Activated naive CD8-positive, alpha-beta T cell treated with anti-CD3 and anti-CD28 coated beads, Interleukin-2, amount 50 U/mL, for 24 hours (primary cell): ENCODE data around the gene EPHA6.

Experiments used
- ATAC-seq: fragments of 150-1000 bp; cut with Tn5 transposase; one replicate; pipeline ENCODE4 v1.10.0; 2021
- DNase-seq: peaks from one replicate; pipeline ENCODE4 v3.0.0; 2021
- H3K27ac Mint-ChIP-seq: one replicate; pipeline ENCODE4 v1.8.0; 2021; ENCODE audit warnings: mild to moderate bottlenecking, mixed read lengths
- H3K27me3 Mint-ChIP-seq: one replicate; pipeline ENCODE4 v1.8.0; 2021; ENCODE audit warnings: mixed read lengths
- H3K36me3 Mint-ChIP-seq: one replicate; pipeline ENCODE4 v1.8.0; 2021; ENCODE audit warnings: low read depth, mixed read lengths
- H3K4me1 Mint-ChIP-seq: one replicate; pipeline ENCODE4 v1.8.0; 2021; ENCODE audit warnings: mixed read lengths
- H3K4me3 Mint-ChIP-seq: one replicate; pipeline ENCODE4 v1.8.0; 2021; ENCODE audit warnings: mild to moderate bottlenecking, moderate library complexity, mixed read lengths
- H3K9me3 Mint-ChIP-seq: one replicate; pipeline ENCODE4 v1.8.0; 2021; ENCODE audit warnings: mixed read lengths

EPHA6 gene

GRCh38 chr3:97721446-97721845 is 907.1 kb downstream of the EPHA6 start:
- Mint-ChIP-seq H3K27me3 (no peaks in the 10 kb centered on the region), H3K4me1 (no peaks in the 10 kb centered on the region), H3K9me3 (no peaks in the 10 kb centered on the region), H3K36me3 (no peaks in the 10 kb centered on the region), H3K4me3 (no peak overlapping the region), H3K27ac (no peak overlapping the region)
- no peak for ATAC-seq
- DNase-seq, result no peak

GRCh38 chr3:97736928-97737327 is 922.5 kb downstream of the EPHA6 start:
- no peak for DNase-seq
- Mint-ChIP-seq H3K4me3 (no peak overlapping the region), H3K27me3 (peaks cover 18% of the 10 kb centered on the region), H3K9me3 (no peaks in the 10 kb centered on the region), H3K36me3 (no peaks in the 10 kb centered on the region), H3K27ac (no peak overlapping the region), H3K4me1 (no peaks in the 10 kb centered on the region)
- no peak for ATAC-seq

- Mint-ChIP-seq H3K4me3 (no peak overlapping the region), H3K4me1 (no peaks in the 10 kb centered on the region), H3K9me3 (no peaks in the 10 kb centered on the region), H3K36me3 (no peaks in the 10 kb centered on the region), H3K27me3 (peaks cover 15% of the 10 kb centered on the region), H3K27ac (no peak overlapping the region)
- no peak for DNase-seq
- no peak for ATAC-seq
Observed at GRCh38 chr3:97738761-97739160, 924.4 kb downstream of the EPHA6 start.

- Mint-ChIP-seq H3K27me3 (peaks cover 11% of the 10 kb centered on the region), H3K4me1 (no peaks in the 10 kb centered on the region), H3K9me3 (no peaks in the 10 kb centered on the region), H3K4me3 (no peak overlapping the region), H3K27ac (no peak overlapping the region), H3K36me3 (no peaks in the 10 kb centered on the region)
- ATAC-seq, result no peak
- DNase-seq, result no peak
Observed at GRCh38 chr3:97742036-97742435, 927.6 kb downstream of the EPHA6 start.

- no peak overlapping the region for H3K4me3 Mint-ChIP-seq
- DNase-seq (no peak), ATAC-seq (no peak)
- no peaks in the 10 kb centered on the region for H3K36me3 Mint-ChIP-seq
- no peaks in the 10 kb centered on the region for H3K9me3 Mint-ChIP-seq
- no peak overlapping the region for H3K27ac Mint-ChIP-seq
- H3K27me3 Mint-ChIP-seq, result peaks cover 12% of the 10 kb centered on the region
- H3K4me1 Mint-ChIP-seq, result no peaks in the 10 kb centered on the region
Observed at GRCh38 chr3:97744289-97744688, 929.9 kb downstream of the EPHA6 start.

- H3K36me3 Mint-ChIP-seq, result no peaks in the 10 kb centered on the region
- ATAC-seq, result no peak
- no peaks in the 10 kb centered on the region for H3K9me3 Mint-ChIP-seq
- peak overlapping the region; percentile 96 for H3K4me3 Mint-ChIP-seq
- no peak for DNase-seq
- H3K27me3 Mint-ChIP-seq, result no peaks in the 10 kb centered on the region
- peaks cover 21% of the 10 kb centered on the region for H3K4me1 Mint-ChIP-seq
- peak overlapping the region; percentile 94 for H3K27ac Mint-ChIP-seq
Observed at GRCh38 chr3:97763586-97764406, 949.4 kb downstream of the EPHA6 start.

GRCh38 chr3:97764407-97765238 is 950.2 kb downstream of the EPHA6 start, which contains the start of gene ARL6:
ARL6 (plus strand) TSS chr3:97764758; CDS start chr3:97768108, 3,350 bp downstream.
- ATAC-seq (peak; percentile 95), DNase-seq (peak; percentile 76)
- Mint-ChIP-seq H3K4me1 (peaks cover 21% of the 10 kb centered on the region), H3K4me3 (peak within 1 kb of the TSS; percentile 96), H3K27me3 (no peaks in the 10 kb centered on the region), H3K27ac (peak within 1 kb of the TSS; percentile 94), H3K9me3 (no peaks in the 10 kb centered on the region), H3K36me3 (peaks cover 2% of the 10 kb centered on the region)

DNA sequence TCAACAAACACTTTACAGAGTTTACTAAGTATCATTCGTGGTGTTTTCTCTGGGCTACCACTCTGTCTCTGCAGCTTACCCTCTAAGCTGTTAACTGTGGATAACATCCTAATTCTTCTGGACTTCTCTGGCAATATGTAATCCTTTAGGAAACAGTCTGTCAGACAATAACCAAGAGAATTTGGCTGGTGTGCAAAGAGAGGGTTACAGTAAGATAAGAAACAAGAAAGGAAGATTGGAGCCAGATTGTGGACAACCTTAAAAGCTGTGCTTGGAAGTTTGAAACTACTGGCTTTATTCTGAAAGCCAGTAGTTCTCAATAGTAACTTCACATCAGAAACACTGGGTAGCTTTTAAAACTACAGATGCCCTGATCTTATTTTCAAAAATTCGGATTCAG is 950.9 kb downstream of the EPHA6 start:
- Mint-ChIP-seq H3K4me1 (peaks cover 21% of the 10 kb centered on the region), H3K9me3 (no peaks in the 10 kb centered on the region), H3K27me3 (no peaks in the 10 kb centered on the region), H3K27ac (no peak overlapping the region), H3K4me3 (peak overlapping the region; percentile 96), H3K36me3 (peaks cover 6% of the 10 kb centered on the region)
- ATAC-seq, result no peak
- no peak for DNase-seq

GRCh38 chr3:97772926-97773325 is 958.5 kb downstream of the EPHA6 start:
- Mint-ChIP-seq H3K27ac (no peak overlapping the region), H3K36me3 (peaks cover 29% of the 10 kb centered on the region), H3K9me3 (no peaks in the 10 kb centered on the region), H3K4me3 (no peak overlapping the region), H3K4me1 (no peaks in the 10 kb centered on the region), H3K27me3 (no peaks in the 10 kb centered on the region)
- DNase-seq, result no peak
- no peak for ATAC-seq

DNA sequence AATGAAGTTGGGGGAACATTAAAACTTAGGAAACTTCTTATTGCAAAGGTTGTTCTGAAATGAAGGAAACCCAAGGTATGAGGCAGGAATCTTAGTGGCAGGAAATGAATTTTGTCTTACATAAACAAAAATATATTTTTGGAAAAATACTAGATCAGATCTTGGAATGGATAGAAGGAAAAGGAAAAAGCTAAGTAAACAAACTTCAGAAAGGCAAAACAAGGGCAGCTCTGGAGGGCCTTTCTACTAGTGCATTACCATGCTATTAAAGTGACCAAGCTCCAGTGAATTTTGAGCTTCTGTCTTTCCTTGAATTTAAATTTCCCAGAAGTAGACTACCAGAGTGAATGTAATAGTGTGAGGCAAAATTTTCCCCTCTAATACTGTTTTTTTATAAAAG is 963.8 kb downstream of the EPHA6 start:
- H3K36me3 Mint-ChIP-seq, result peaks cover 7% of the 10 kb centered on the region
- H3K4me1 Mint-ChIP-seq, result no peaks in the 10 kb centered on the region
- H3K4me3 Mint-ChIP-seq, result no peak overlapping the region
- no peaks in the 10 kb centered on the region for H3K27me3 Mint-ChIP-seq
- no peak overlapping the region for H3K27ac Mint-ChIP-seq
- no peaks in the 10 kb centered on the region for H3K9me3 Mint-ChIP-seq
- ATAC-seq (no peak), DNase-seq (no peak)

GRCh38 chr3:97793420-97794019 is 979.1 kb downstream of the EPHA6 start:
- H3K27me3 Mint-ChIP-seq, result no peaks in the 10 kb centered on the region
- no peaks in the 10 kb centered on the region for H3K36me3 Mint-ChIP-seq
- no peak for DNase-seq
- no peak overlapping the region for H3K27ac Mint-ChIP-seq
- no peaks in the 10 kb centered on the region for H3K4me1 Mint-ChIP-seq
- no peak for ATAC-seq
- H3K9me3 Mint-ChIP-seq, result no peaks in the 10 kb centered on the region
- no peak overlapping the region for H3K4me3 Mint-ChIP-seq

- Mint-ChIP-seq H3K9me3 (no peaks in the 10 kb centered on the region), H3K27ac (no peak overlapping the region), H3K4me1 (no peaks in the 10 kb centered on the region), H3K36me3 (no peaks in the 10 kb centered on the region), H3K27me3 (no peaks in the 10 kb centered on the region), H3K4me3 (no peak overlapping the region)
- DNase-seq, result no peak
- ATAC-seq, result no peak
Observed at GRCh38 chr3:97795951-97796350, 981.6 kb downstream of the EPHA6 start.
